SH-SY5Y (cell line): ENCODE results near the gene ADAM10.

Experiments used
- GATA2 ChIP-seq: IDR thresholded peaks from 2 replicates; pipeline ENCODE4 v1.6.1; 2011; ENCODE audit warnings: mild to moderate bottlenecking, low read depth, low read length
- GATA3 ChIP-seq: IDR thresholded peaks from 2 replicates; pipeline ENCODE4 v1.6.1; 2011; ENCODE audit warnings: low read depth, mild to moderate bottlenecking, low read length, moderate library complexity

DNA sequence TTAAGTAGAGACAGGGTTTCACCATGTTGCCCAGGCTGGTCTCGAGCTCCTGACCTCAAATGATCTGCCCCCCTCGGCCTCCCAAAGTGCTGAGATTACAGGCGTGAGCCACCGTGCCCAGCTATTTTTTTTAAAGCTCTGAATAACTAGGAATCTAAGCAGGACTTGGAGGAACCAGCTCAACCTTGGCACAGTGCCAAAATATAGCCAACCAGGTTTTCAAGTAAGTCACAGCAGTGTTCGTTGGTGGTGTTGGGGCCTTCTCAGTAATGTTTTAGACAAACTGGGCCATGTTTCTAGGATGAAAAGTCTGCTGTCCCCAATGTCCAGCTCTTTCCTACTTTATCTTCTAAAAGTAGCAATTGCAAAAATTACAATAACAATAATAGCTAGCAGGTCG is 6.4 kb upstream of the ADAM10 start:
- TF ChIP-seq GATA2 (no peak), GATA3 (no peak)
